Stimulated activated CD4-positive, alpha-beta T cell treated with anti-CD3 and anti-CD28 coated beads, Interleukin-2, amount 100 ng/mL, for 4 hours (primary cell): ENCODE results near the gene PRKCSH.
"Not testable (repeated sequence)": the region's sequence is repeated elsewhere in the genome, so short reads cannot be mapped to it uniquely, and the experiment has no call there.

Experiments
- DNase-seq: peaks from one replicate; pipeline ENCODE4 v3.0.0-alpha.2; 2020; ENCODE audit warnings: low read depth

PRKCSH gene

DNA sequence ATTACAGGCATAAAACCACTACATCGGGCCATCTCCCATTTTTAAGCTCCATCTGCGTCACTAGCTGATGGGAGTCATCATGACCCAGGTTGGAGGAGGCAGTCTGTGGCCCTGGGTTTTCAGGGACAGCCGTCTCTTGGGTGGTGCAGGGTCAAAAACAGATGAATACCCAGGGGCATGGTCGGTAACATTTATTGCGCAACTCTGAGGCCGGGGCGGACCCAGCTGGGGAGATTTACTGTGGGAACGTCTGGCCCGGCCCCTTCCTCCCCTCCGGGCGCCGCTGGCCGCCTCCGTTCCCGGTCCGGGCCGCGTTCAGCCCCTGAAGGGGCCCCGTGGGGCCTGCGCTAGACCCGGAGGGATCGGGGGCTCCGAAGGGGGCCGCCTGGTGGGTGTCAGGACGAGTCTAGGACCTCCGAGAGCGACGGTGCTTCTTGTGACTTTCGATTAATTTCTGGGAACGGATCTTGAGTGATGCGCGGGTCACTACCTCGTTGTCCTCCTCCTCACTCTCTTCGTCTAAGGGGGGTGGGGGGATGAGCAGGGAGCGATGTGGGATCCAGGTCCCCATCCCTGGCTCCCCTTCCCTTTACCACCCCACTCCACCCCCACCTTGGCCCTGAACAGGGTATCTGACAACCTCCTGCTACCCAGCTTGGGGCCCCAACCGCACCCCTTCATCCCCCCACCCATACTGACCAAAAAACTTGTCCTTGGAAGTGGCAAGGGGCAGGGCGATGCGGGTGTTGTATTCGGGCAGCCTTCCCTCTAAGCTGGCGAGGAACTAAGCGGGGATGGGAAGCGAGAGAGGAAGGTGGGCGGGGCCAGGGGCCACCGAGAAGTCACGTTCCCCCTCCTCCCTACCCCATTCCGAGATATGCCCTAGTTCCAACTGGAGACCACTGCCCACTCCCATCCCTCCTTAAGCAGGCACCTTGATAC is 14.7 kb upstream of the PRKCSH start:
- no peak for DNase-seq

GRCh38 chr19:11421371-11422098 is 13.9 kb upstream of the PRKCSH start:
- no peak for DNase-seq

DNA sequence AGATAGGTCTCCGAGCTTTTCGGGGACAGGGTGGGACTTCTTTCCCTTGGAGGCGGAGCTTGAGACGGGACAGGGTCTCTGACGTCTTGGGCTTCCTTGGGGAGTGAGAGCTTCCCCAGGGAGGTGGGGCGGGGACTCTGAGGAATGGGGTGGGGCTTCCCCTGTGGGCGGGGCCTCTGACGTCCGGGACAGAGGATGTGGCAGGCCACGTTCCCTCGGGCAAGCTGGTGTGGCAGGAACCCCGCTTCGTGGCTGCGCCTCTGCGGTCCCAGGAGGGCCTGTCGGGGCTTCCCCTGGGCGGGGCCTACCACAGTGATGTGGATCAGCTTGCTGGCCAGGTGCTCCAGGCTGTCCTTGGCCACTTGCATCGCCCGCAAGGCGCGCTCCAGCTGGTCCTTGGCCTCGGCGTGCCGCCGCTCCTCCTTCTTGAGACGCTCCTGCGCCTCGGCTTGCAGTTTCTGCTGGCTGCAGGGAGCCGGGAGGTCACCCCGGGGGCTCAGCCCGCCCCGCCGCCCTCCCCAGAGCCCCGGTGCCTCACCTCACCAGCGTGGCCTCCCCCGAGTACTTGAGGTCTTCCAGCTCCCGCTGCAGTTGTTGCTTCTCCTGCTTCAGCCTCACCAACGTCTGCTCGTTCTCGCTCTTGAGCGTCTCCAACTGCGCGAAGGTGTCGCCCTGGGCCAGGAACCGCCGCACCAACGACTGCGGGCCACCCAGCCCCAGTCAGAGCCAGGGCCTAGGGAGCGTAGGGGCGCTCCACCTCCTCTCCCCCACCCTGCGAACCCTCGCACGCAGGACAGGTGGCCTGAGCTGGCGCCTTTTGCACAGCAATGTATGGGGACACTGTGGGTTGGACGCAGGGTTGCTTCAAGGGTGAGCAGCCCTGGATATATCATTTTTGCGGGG is 13.0 kb upstream of the PRKCSH start:
- DNase-seq, result peak; percentile 38

- DNase-seq, result no peak
Observed at GRCh38 chr19:11423164-11423790, 12.2 kb upstream of the PRKCSH start.

GRCh38 chr19:11423791-11424181 is 11.6 kb upstream of the PRKCSH start:
- no peak for DNase-seq

- no peak for DNase-seq
Observed at GRCh38 chr19:11425719-11426457, 9.5 kb upstream of the PRKCSH start.

- no peak for DNase-seq
Observed at GRCh38 chr19:11426656-11427055, 8.8 kb upstream of the PRKCSH start.

- not testable (repeated sequence) for DNase-seq
Observed at GRCh38 chr19:11433526-11433925, 1.9 kb upstream of the PRKCSH start.

DNA sequence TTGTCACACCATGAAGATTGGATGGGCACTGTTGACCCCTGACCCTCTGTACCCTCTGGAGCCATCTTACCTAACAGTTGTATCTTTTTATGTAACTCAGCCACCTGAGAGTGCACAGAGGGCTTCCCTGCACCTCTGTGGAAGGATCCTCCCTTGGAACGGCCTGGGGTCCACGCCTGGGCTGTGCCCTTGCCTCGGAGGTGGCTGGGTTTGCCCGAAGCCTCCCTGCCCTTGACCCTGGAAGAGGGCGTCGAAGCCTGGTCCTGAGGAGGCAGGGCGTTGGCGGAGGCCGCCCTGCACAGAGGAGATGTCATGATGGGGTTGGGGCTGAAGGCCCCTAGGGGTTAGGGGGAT is 755 bp upstream of the PRKCSH start:
- DNase-seq, result no peak

DNA sequence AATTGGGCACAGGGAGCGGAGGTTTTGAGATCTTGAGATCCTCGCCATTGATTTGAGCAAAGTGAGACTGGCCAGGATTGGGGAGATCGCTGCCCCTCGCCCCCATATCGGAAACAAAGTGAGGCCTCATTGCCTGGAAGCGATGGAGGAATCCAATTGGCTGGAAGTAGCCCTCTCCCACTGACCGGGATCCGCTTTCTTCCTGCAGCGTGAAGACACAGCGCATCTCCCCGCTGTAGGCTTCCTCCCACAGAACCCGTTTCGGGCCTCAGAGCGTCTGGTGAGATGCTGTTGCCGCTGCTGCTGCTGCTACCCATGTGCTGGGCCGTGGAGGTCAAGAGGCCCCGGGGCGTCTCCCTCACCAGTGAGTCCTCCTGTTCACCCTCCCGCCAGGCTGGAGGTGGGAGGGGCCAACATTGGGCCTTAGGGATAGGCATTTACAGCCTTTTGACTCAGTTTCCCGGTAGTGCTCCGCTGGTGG is 438 bp downstream of the PRKCSH start:
- DNase-seq, result no peak

DNA sequence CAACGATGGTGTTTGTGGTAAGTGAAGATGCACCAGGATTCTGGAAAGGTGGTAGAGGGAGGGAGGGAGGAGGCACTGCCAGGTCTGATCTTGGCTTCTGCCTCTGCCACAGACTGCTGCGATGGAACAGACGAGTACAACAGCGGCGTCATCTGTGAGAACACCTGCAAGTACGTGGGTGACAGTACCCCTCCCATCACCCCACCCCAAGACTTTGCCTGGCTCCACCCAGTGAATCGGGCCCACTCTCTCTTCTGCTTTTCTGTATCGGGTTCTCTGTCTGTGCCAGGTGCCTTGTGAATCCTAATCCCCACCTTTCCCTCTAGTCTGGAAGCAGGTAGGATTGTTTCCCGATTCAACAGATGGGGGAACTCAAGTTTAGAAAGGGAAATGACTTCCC is 2.5 kb downstream of the PRKCSH start:
- no peak for DNase-seq

- DNase-seq, result no peak
Observed at GRCh38 chr19:11444059-11444458, 8.6 kb downstream of the PRKCSH start.

- no peak for DNase-seq
Observed at GRCh38 chr19:11445141-11445540, 9.7 kb downstream of the PRKCSH start.

- no peak for DNase-seq
Observed at GRCh38 chr19:11446271-11446651, 10.8 kb downstream of the PRKCSH start.

- peak; percentile 11 for DNase-seq
Observed at GRCh38 chr19:11446652-11447301, 11.3 kb downstream of the PRKCSH start.

DNA sequence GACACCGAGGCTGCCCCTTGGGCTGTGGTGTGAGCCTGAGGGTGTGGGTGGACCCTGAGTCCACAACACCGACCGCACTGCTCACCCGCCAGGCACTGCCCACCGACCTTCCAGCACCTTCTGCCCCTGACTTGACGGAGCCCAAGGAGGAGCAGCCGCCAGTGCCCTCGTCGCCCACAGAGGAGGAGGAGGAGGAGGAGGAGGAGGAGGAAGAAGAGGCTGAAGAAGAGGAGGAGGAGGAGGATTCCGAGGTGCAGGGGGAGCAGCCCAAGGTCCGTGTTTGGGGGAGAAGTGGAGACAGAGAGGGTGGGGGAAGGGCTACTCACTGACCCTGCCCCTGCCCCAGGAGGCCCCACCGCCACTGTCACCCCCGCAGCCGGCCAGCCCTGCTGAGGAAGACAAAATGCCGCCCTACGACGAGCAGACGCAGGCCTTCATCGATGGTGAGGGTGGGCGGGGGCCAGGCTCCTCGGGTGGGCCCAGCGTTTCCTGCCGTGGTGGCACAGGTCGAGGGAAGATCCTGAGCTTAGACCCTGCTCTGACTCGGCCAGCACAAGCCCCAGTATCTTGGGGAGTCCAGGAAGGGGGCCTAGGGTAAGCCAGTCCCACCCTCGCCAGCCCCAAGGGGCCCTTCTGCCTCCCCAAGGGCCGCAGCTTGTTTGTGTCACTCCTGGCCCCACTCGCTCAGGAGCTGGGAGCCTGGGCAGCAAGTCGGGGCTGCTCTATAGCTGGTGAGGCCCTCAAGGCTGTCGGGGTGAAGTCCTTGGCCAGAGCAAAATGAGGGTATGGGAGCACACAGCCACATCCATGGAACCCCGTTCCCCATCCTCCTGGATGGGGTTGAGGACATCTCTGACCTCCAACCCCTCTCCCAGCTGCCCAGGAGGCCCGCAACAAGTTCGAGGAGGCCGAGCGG is 12.2 kb downstream of the PRKCSH start:
- no peak for DNase-seq

- no peak for DNase-seq
Observed at GRCh38 chr19:11448410-11448809, 13.0 kb downstream of the PRKCSH start.

- no peak for DNase-seq
Observed at GRCh38 chr19:11448923-11449554, 13.6 kb downstream of the PRKCSH start.
